H1 (cell line): ENCODE data around the gene AKT1. TPM values are rescaled to one million over a fixed set of nuclear protein-coding genes. Genes with fewer than 3 reads are reported as not detected.
A peak's percentile ranks its signal among the peaks of the same experiment; 100 is the strongest.

Source experiments
- CTCF ChIA-PET: fragments of 300-600 bp; sonication (Branson Sonifier 250); formaldehyde crosslinking; loops from one replicate; lab custom pipeline; 2021; ENCODE audit not compliant: partially characterized antibody; lab: Charles Lee
- POLR2A ChIA-PET: fragments of 300-600 bp; sonication (Branson Sonifier 250); formaldehyde crosslinking; loops from one replicate; lab custom pipeline; 2021; ENCODE audit warnings: inconsistent platforms; ENCODE audit not compliant: partially characterized antibody; lab: Charles Lee
- DNase-seq, 2 experiments: peaks; one replicate each; pipeline versions ENCODE4 v3.0.0 to v3.0.0-alpha.2; 2010 to 2022; ENCODE audit warnings: low spot score in 2 of 2, low read depth in 1 of 2, mixed read lengths in 1 of 2
- FAIRE-seq: peaks from 2 replicates; lab custom pipeline; 2011; peaks lifted over from hg19 to GRCh38; lab: Jason Lieb, UNC
- H2AFZ ChIP-seq: 2 replicates; pipeline ENCODE4 v1.8.1; 2012; ENCODE audit warnings: low read length, inconsistent platforms
- H2AK5ac ChIP-seq: 2 replicates; pipeline ENCODE4 v1.6.1; 2013; ENCODE audit warnings: low read depth, low read length
- H2BK120ac ChIP-seq: replicated peaks from 2 replicates; pipeline ENCODE3; 2013; ENCODE audit warnings: low read depth, low read length, inconsistent platforms
- H2BK12ac ChIP-seq: 2 replicates; pipeline ENCODE4 v1.6.1; 2013; ENCODE audit warnings: low read depth, low read length
- H2BK15ac ChIP-seq: 2 replicates; pipeline ENCODE4 v1.6.1; 2013; ENCODE audit warnings: low read length
- H2BK20ac ChIP-seq: 2 replicates; pipeline ENCODE4 v1.6.1; 2013; ENCODE audit warnings: low read length
- H2BK5ac ChIP-seq: 2 replicates; pipeline ENCODE4 v1.6.1; 2013; ENCODE audit warnings: low read depth, low read length
- H3K14ac ChIP-seq: 2 replicates; pipeline ENCODE4 v1.6.1; 2013; ENCODE audit warnings: inconsistent platforms; ENCODE audit not compliant: insufficient read length
- H3K18ac ChIP-seq: 2 replicates; pipeline ENCODE4 v1.6.1; 2013; ENCODE audit warnings: low read length; ENCODE audit errors: extremely low read depth
- H3K23ac ChIP-seq: 2 replicates; pipeline ENCODE4 v1.6.1; 2013; ENCODE audit warnings: inconsistent platforms; ENCODE audit not compliant: insufficient read length
- H3K23me2 ChIP-seq: 2 replicates; pipeline ENCODE4 v1.6.1; 2013; ENCODE audit warnings: low read depth, low read length
- H3K27ac ChIP-seq: 2 replicates; pipeline ENCODE4 v1.6.1; 2011; ENCODE audit warnings: low read depth, low read length, inconsistent platforms
- H3K27me3 ChIP-seq, 4 experiments: replicated peaks in 1 of 4; 1 replicate in 1 of 4; 2 replicates in 3 of 4; pipeline versions ENCODE4 v1.6.1 to v1.8.1; 2011 to 2013; ENCODE audit warnings: low read length in 3 of 4, mild to moderate bottlenecking in 3 of 4, inconsistent platforms in 2 of 4, mixed read lengths in 2 of 4, moderate library complexity in 1 of 4; ENCODE audit not compliant: control insufficient read depth in 3 of 4, insufficient read depth in 3 of 4; ENCODE audit errors: extremely low read depth in 1 of 4
- H3K36me3 ChIP-seq, 4 experiments: 2 replicates each; pipeline versions ENCODE4 v1.6.1 to v1.8.1; 2011 to 2013; ENCODE audit warnings: mild to moderate bottlenecking in 4 of 4, low read length in 3 of 4, moderate library complexity in 2 of 4, control low read depth in 1 of 4, inconsistent platforms in 1 of 4; ENCODE audit not compliant: insufficient read depth in 4 of 4, control insufficient read depth in 2 of 4
- H3K4ac ChIP-seq: replicated peaks from 2 replicates; pipeline ENCODE3; 2013; ENCODE audit warnings: low read length, low read depth, mixed read lengths, inconsistent platforms; ENCODE audit not compliant: insufficient read length
- H3K4me1 ChIP-seq, 4 experiments: replicated peaks in 1 of 4; 1 replicate in 1 of 4; 2 replicates in 3 of 4; pipeline versions ENCODE4 v1.6.1 to v1.8.1; 2011 to 2013; ENCODE audit warnings: low read length in 3 of 4, inconsistent platforms in 2 of 4, mixed read lengths in 1 of 4; ENCODE audit not compliant: insufficient read depth in 4 of 4, control insufficient read depth in 3 of 4
- H3K4me2 ChIP-seq, 2 experiments: 2 replicates each; pipeline versions ENCODE4 v1.6.1 to v1.8.1; 2011 to 2013; ENCODE audit warnings: low read depth in 2 of 2, low read length in 2 of 2, control low read depth in 1 of 2, inconsistent platforms in 1 of 2, mild to moderate bottlenecking in 1 of 2; ENCODE audit not compliant: insufficient read depth in 1 of 2
- H3K4me3 ChIP-seq, 4 experiments: fragments of 200-600, 300-600 bp in 1 of 4; sonication (generic), shearing (Covaris generic), sonication (Bioruptor Twin) in 1 of 4; 2 replicates each; pipeline versions ENCODE4 v1.5.1 to v1.8.1; 2011 to 2016; ENCODE audit warnings: low read length in 4 of 4, low read depth in 3 of 4, control low read depth in 2 of 4, inconsistent platforms in 2 of 4, mild to moderate bottlenecking in 2 of 4, mixed read lengths in 1 of 4, moderate library complexity in 1 of 4; ENCODE audit not compliant: insufficient read depth in 2 of 4; ENCODE audit errors: extremely low read depth in 1 of 4
- H3K56ac ChIP-seq: replicated peaks from 2 replicates; pipeline ENCODE3; 2013; ENCODE audit warnings: low read depth, mild to moderate bottlenecking, mixed read lengths, low read length, inconsistent platforms; ENCODE audit not compliant: insufficient read length
- H3K79me1 ChIP-seq: 2 replicates; pipeline ENCODE4 v1.6.1; 2013; ENCODE audit warnings: low read depth, low read length, control low read depth
- H3K79me2 ChIP-seq, 2 experiments: 2 replicates each; pipeline versions ENCODE4 v1.6.1 to v1.8.1; 2012 to 2013; ENCODE audit warnings: low read length in 2 of 2, mild to moderate bottlenecking in 2 of 2, inconsistent platforms in 1 of 2; ENCODE audit not compliant: insufficient read depth in 2 of 2, control insufficient read depth in 1 of 2
- H3K9ac ChIP-seq, 4 experiments: replicated peaks in 1 of 4; 1 replicate in 1 of 4; 2 replicates in 3 of 4; pipeline versions ENCODE4 v1.6.1 to v1.8.1; 2011 to 2013; ENCODE audit warnings: low read depth in 3 of 4, low read length in 3 of 4, control low read depth in 2 of 4, mild to moderate bottlenecking in 2 of 4, moderate library complexity in 2 of 4, inconsistent platforms in 1 of 4; ENCODE audit errors: extremely low read depth in 1 of 4
- H3K9me3 ChIP-seq, 2 experiments: 2 replicates each; pipeline versions ENCODE4 v1.6.1 to v1.8.1; 2012 to 2013; ENCODE audit warnings: mild to moderate bottlenecking in 2 of 2, moderate library complexity in 2 of 2, control low read depth in 1 of 2, inconsistent platforms in 1 of 2, low read depth in 1 of 2, low read length in 1 of 2, mixed read lengths in 1 of 2; ENCODE audit not compliant: insufficient read depth in 2 of 2
- H4K20me1 ChIP-seq, 2 experiments: replicated peaks in 1 of 2; 2 replicates each; pipeline versions ENCODE3 to v1.8.1; 2011 to 2013; ENCODE audit warnings: inconsistent platforms in 2 of 2, low read length in 2 of 2, mild to moderate bottlenecking in 1 of 2; ENCODE audit not compliant: insufficient read depth in 2 of 2, control insufficient read depth in 1 of 2
- H4K5ac ChIP-seq: 2 replicates; pipeline ENCODE4 v1.6.1; 2013; ENCODE audit warnings: low read length, low read depth, mixed read lengths, inconsistent platforms; ENCODE audit not compliant: insufficient read length
- H4K8ac ChIP-seq: 2 replicates; pipeline ENCODE4 v1.8.0; 2013; ENCODE audit warnings: mild to moderate bottlenecking, moderate library complexity, low read length, inconsistent platforms; ENCODE audit not compliant: insufficient read depth; ENCODE audit errors: extremely low read depth
- H4K91ac ChIP-seq: replicated peaks from 2 replicates; pipeline ENCODE3; 2013; ENCODE audit warnings: low read length, mixed read lengths, inconsistent platforms; ENCODE audit not compliant: insufficient read length
- E2F6 ChIP-seq: IDR thresholded peaks from 2 replicates; pipeline ENCODE4 v1.6.1; 2012; ENCODE audit warnings: inconsistent platforms
- SIN3A ChIP-seq, 2 experiments: IDR thresholded peaks in 1 of 2; conservative IDR thresholded peaks in 1 of 2; 2 replicates each; pipeline ENCODE4 v1.6.1; 2011 to 2012; ENCODE audit warnings: low read length in 2 of 2, improper control_type of control experiment in 1 of 2, low read depth in 1 of 2, mild to moderate bottlenecking in 1 of 2
- TCF12 ChIP-seq: IDR thresholded peaks from 2 replicates; pipeline ENCODE4 v1.6.1; 2011; ENCODE audit warnings: low read depth, mild to moderate bottlenecking, low read length
- WGBS, 2 experiments: shearing (Covaris generic) in 1 of 2; methylation state at CpG; one replicate each; pipeline versions ENCODE4 v1.1.6 to v1.1.7; 2013 to 2015; ENCODE audit warnings: low lambda C conversion rate in 2 of 2, mixed read lengths in 2 of 2, inconsistent platforms in 1 of 2, low coverage in 1 of 2, missing lambda C conversion rate in 1 of 2; ENCODE audit not compliant: insufficient replicate concordance in 2 of 2, insufficient coverage in 1 of 2, insufficient read length in 1 of 2; ENCODE audit errors: extremely low coverage in 1 of 2, missing lambda C conversion rate in 1 of 2; 5-methylcytosine and 5-hydroxymethylcytosine counted together
- polyA plus RNA-seq, 7 experiments: library from polyadenylated mRNA; depleted of rRNA in 3 of 7; stranded (reverse) in 5 of 7; unstranded in 2 of 7; fragments of >200 nt in 5 of 7; fragments of 200-250 nt in 2 of 7; gene quantifications; 1 replicate in 5 of 7; 2 replicates in 1 of 7; 4 replicates in 1 of 7; pipeline versions ENCODE4 v1.2.1 to v1.2.3, GENCODE V29; 2011 to 2013; ENCODE audit warnings: missing spikeins in 2 of 7, mixed read lengths in 2 of 7
- total RNA-seq: library from RNA; stranded (reverse); fragmentation: NEBNext Ultra II Directional; extraction: Animal tissue kit (Norgen Biotek cat#: 25700); gene quantifications from 2 replicates; pipeline ENCODE4 v1.2.1, GENCODE V29; 2021

AKT1 gene
- total and polyA plus RNA-seq, 2 of the 8 experiments (the other 6 are each of a cell fraction or from before 2014, with no cell fraction given), result 68.1 to 71.5 TPM

- H3K23me2 ChIP-seq, result no peaks in the 10 kb centered on the region
- peaks cover 0 to 22% (median 7%) of the 10 kb centered on the region in 4 experiments; a peak in 6 of 8 replicates for H3K36me3 ChIP-seq
- no peak overlapping the region for H3K9ac ChIP-seq
- no peaks in the 10 kb centered on the region for H3K27me3 ChIP-seq
- CTCF ChIA-PET, result interaction anchor here (1.7 kb wide), 1 partner anchor 16 kb away, joined by 5 read pairs; no protein-coding TSS in a partner anchor
- no peak overlapping the region for H2BK120ac ChIP-seq
- no peak overlapping the region for H3K14ac ChIP-seq
- H3K27ac ChIP-seq, result no peak overlapping the region
- H4K20me1 ChIP-seq, result peaks cover 8 to 22% of the 10 kb centered on the region in 2 experiments
- H3K79me2 ChIP-seq, result no peaks in the 10 kb centered on the region
- H3K18ac ChIP-seq, result no peak overlapping the region
- H3K56ac ChIP-seq, result no peak overlapping the region
- peak overlapping the region; percentile 51; the same call in 1 of the 2 replicates for H4K8ac ChIP-seq
- no peak overlapping the region for H2BK15ac ChIP-seq
- DNase-seq, result no peak
- H2BK20ac ChIP-seq, result no peak overlapping the region
- H2AK5ac ChIP-seq, result no peak overlapping the region
- no peak overlapping the region for H3K4me3 ChIP-seq
- no peak overlapping the region for H2BK12ac ChIP-seq
- peaks cover 5 to 10% of the 10 kb centered on the region in 2 experiments; a peak in 2 of 4 replicates for H3K9me3 ChIP-seq
- 88% methylated on average over 10 of the region's 15 CpGs; no CpG with 5 or more reads in 1 of the 2 experiments for WGBS, 2 experiments
- H4K91ac ChIP-seq, result no peak overlapping the region
- no peak overlapping the region for H3K4ac ChIP-seq
- H4K5ac ChIP-seq, result no peak overlapping the region
- H2AFZ ChIP-seq, result no peak overlapping the region
- no peak for TF ChIP-seq SIN3A (conservative IDR thresholded peaks at IDR 0.05 in 1 of 2, IDR thresholded peaks at IDR 0.05 in 1 of 2; ENCODE audit: low read depth in 1 of 2, low read length in 2 of 2)
- TF ChIP-seq TCF12, result no peak
- TF ChIP-seq E2F6, result no peak
- H3K4me2 ChIP-seq, result no peak overlapping the region
- no peak for FAIRE-seq
- POLR2A ChIA-PET, result interaction anchor here (0.9 to 1.2 kb wide), 2 partner anchors 10 to 18 kb away, joined by 3 to 4 read pairs; no protein-coding TSS in a partner anchor
- H3K79me1 ChIP-seq, result no peaks in the 10 kb centered on the region
- no peak overlapping the region for H2BK5ac ChIP-seq
- H3K23ac ChIP-seq, result no peak overlapping the region
- no peaks in the 10 kb centered on the region for H3K4me1 ChIP-seq
Measured at GRCh38 chr14:104776481-104776880, 19.1 kb downstream of the AKT1 start.
